Suprapubic skin (tissue), 4 donors: ENCODE measurements around the gene ESPN.

Experiments
- CTCF ChIP-seq, 2 donors: fragments of 200-600 bp in 1 of 2; fragments of 450-650 bp in 1 of 2; sonication (generic) in 1 of 2; IDR thresholded peaks; one replicate each; pipeline ENCODE4 v1.5.1; 2016 to 2019; ENCODE audit warnings: antibody characterized with exemption in 2 of 2, mild to moderate bottlenecking in 1 of 2, moderate library complexity in 1 of 2
- EP300 ChIP-seq: sonication (generic); formaldehyde crosslinking; IDR thresholded peaks from one replicate; pipeline ENCODE4 v1.6.1; 2017; ENCODE audit warnings: antibody characterized with exemption
- POLR2A ChIP-seq, 2 donors: fragments of 450-650 bp; IDR thresholded peaks; one replicate each; pipeline ENCODE4 v1.6.1; 2017; ENCODE audit warnings: antibody characterized with exemption in 2 of 2, mild to moderate bottlenecking in 2 of 2, moderate library complexity in 2 of 2
- POLR2AphosphoS5 ChIP-seq, 3 donors: sonication (generic); formaldehyde crosslinking; IDR thresholded peaks; one replicate each; pipeline ENCODE4 v1.6.1; 2017; ENCODE audit warnings: antibody characterized with exemption in 3 of 3

- TF ChIP-seq POLR2A (IDR thresholded peaks at IDR 0.05) (no peak), CTCF (IDR thresholded peaks at IDR 0.05) (no peak), EP300 (no peak), POLR2AphosphoS5 (IDR thresholded peaks at IDR 0.05) (no peak)
Measured at GRCh38 chr1:6483761-6484117, 59.2 kb downstream of the ESPN start.
